ENCODE measurements around the gene IL12RB2. TPM values are rescaled to one million over a fixed set of nuclear protein-coding genes. Genes with fewer than 3 reads are reported as not detected.

Gene IL12RB2
- total RNA-seq, 1 experiment from 2014 or later, result not detected

- no peak for DNase-seq (ENCODE audit: low spot score)
These were observed 6.4 kb downstream of the IL12RB2 start for GRCh38 chr1:67313934-67314671.

- DNase-seq (ENCODE audit: low spot score), result no peak
These were observed 7.0 kb downstream of the IL12RB2 start for GRCh38 chr1:67314696-67315095.

- no peak for DNase-seq (ENCODE audit: low spot score)
These were observed 8.7 kb downstream of the IL12RB2 start for GRCh38 chr1:67316180-67316902.

- DNase-seq (ENCODE audit: low spot score), result no peak
These were observed 9.2 kb downstream of the IL12RB2 start for GRCh38 chr1:67316918-67317317.

GRCh38 chr1:67317803-67318202, 10.1 kb downstream of the IL12RB2 start:
- DNase-seq (ENCODE audit: low spot score), result no peak

GRCh38 chr1:67322442-67322841, 14.8 kb downstream of the IL12RB2 start:
- no peak for DNase-seq (ENCODE audit: low spot score)

GRCh38 chr1:67323087-67323486, 15.4 kb downstream of the IL12RB2 start:
- DNase-seq (ENCODE audit: low spot score), result no peak

GRCh38 chr1:67324068-67324467, 16.4 kb downstream of the IL12RB2 start:
- DNase-seq (ENCODE audit: low spot score), result no peak

GRCh38 chr1:67327864-67328466, 20.3 kb downstream of the IL12RB2 start:
- no peak for DNase-seq (ENCODE audit: low spot score)

GRCh38 chr1:67332653-67333529, 25.2 kb downstream of the IL12RB2 start:
- DNase-seq (ENCODE audit: low spot score), result no peak

GRCh38 chr1:67333603-67334002, 25.9 kb downstream of the IL12RB2 start:
- DNase-seq (ENCODE audit: low spot score), result no peak

- no peak for DNase-seq (ENCODE audit: low spot score)
These were observed 27.7 kb downstream of the IL12RB2 start for GRCh38 chr1:67335411-67335810.

- DNase-seq (ENCODE audit: low spot score), result no peak
These were observed 28.5 kb downstream of the IL12RB2 start for GRCh38 chr1:67336157-67336556.

- no peak for DNase-seq (ENCODE audit: low spot score)
These were observed 29.1 kb downstream of the IL12RB2 start for GRCh38 chr1:67336783-67337182.

- no peak for DNase-seq (ENCODE audit: low spot score)
These were observed 31.0 kb downstream of the IL12RB2 start for GRCh38 chr1:67338642-67339041.

GRCh38 chr1:67339623-67340343, 32.1 kb downstream of the IL12RB2 start:
- peak; percentile 63 for DNase-seq (ENCODE audit: low spot score)

- DNase-seq (ENCODE audit: low spot score), result no peak
These were observed 34.6 kb downstream of the IL12RB2 start for GRCh38 chr1:67342076-67342890.

- no peak for DNase-seq (ENCODE audit: low spot score)
These were observed 37.9 kb downstream of the IL12RB2 start for GRCh38 chr1:67345556-67345955.

- DNase-seq (ENCODE audit: low spot score), result no peak
These were observed 39.3 kb downstream of the IL12RB2 start for GRCh38 chr1:67346982-67347381.

Measured in A172 (cell line).